ENCODE data around the gene SULT4A1.

Gene SULT4A1

DNA sequence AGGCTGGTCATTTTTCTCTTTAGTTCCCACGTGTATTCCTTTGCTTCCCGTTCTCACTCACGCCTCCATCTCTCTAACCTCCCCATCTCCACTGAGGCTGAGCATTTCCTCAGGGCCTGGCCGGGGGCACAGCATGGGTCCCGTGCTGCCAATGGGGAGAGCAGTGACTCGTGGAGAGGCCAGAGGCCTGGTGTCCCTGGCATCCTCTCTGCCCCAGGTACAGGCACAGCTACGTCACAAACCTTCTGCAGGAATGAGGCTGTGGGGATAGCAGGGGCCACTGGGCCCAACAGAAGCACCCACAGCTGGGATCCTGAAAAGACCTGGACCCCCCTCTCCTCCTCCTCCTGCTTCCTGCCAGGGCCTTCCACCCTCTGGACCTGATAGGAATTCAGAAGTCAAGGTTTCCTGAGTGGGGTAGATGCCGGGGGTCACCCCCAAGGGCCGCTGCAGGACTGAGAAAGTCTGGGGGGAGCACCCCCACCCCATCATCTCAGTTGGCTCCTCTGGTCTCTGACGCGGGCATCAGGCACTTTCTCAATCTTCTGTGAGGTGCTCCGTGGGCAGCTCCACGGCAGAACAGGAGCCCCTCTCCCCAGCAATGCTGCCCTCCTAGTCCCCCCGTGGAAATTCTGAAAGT lies 17.7 kb upstream of the SULT4A1 start:
- Histone ChIP-seq H3K4me3 (ENCODE audit: insufficient read depth, low read length, poor library complexity, severe bottlenecking) (no peak overlapping the region), H3K27me3 (ENCODE audit: low read length) (no peaks in the 10 kb centered on the region), H3K9me3 (ENCODE audit: insufficient read depth, low read length) (no peaks in the 10 kb centered on the region), H3K36me3 (ENCODE audit: low read length) (no peaks in the 10 kb centered on the region), H2AFZ (ENCODE audit: low read depth, low read length, severe bottlenecking) (no peak overlapping the region), H3F3A (ENCODE audit: insufficient read depth) (no peaks in the 10 kb centered on the region), H3K9me2 (replicated peaks; ENCODE audit: insufficient read depth, low read length) (no peaks in the 10 kb centered on the region), H3K27ac (ENCODE audit: low read depth, low read length) (no peak overlapping the region), H3K79me2 (ENCODE audit: insufficient read depth, low read length) (no peaks in the 10 kb centered on the region), H3K9ac (ENCODE audit: low read length) (no peak overlapping the region), H3K4me2 (ENCODE audit: low read depth, low read length, poor library complexity, severe bottlenecking) (no peak overlapping the region), H4K20me1 (ENCODE audit: low read depth, low read length) (no peaks in the 10 kb centered on the region)
- TF ChIP-seq, protein P1, sequence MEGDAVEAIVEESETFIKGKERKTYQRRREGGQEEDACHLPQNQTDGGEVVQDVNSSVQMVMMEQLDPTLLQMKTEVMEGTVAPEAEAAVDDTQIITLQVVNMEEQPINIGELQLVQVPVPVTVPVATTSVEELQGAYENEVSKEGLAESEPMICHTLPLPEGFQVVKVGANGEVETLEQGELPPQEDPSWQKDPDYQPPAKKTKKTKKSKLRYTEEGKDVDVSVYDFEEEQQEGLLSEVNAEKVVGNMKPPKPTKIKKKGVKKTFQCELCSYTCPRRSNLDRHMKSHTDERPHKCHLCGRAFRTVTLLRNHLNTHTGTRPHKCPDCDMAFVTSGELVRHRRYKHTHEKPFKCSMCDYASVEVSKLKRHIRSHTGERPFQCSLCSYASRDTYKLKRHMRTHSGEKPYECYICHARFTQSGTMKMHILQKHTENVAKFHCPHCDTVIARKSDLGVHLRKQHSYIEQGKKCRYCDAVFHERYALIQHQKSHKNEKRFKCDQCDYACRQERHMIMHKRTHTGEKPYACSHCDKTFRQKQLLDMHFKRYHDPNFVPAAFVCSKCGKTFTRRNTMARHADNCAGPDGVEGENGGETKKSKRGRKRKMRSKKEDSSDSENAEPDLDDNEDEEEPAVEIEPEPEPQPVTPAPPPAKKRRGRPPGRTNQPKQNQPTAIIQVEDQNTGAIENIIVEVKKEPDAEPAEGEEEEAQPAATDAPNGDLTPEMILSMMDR (IDR thresholded peaks at IDR 0.05; ENCODE audit: insufficient read depth, low read length, poor library complexity, severe bottlenecking), result no peak
- TF ChIP-seq EZH2phosphoT487 (conservative IDR thresholded peaks at IDR 0.05; ENCODE audit: low read length), result no peak

DNA sequence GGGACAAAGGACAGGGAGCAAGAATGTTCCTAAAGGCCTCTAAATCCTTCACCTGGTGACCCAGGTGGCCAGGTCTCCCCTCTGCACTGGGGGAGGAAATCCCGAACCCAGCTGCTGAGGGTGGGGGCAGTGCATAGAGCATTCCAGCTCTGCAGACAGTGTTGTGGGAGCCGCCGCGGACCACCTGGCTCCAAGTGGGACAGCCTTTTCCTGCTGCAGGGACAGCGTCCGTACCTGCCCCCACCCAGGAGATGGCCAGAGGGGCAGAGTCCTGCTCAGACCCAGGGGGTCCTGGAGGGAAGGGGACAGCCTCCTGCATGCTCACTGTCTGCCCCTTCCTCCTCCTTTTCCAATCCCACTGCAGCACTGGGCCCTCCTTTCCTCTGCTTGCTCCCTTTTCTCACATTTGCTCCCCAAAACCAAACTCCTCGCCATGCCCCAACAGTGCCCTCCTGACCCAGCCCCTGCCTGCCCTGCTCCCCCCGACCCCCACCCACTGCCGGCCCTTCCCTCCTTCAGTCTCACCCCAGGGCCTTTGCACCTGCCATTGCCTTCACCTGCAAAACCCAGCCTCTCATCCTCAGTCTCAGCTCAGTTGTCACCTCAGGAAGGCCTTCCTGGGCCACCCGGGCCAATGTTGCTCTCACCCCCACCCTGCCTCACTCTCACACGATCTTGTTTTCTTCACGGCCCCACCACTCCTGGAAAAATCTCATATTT lies 16.7 kb upstream of the SULT4A1 start:
- H4K20me1 ChIP-seq (ENCODE audit: low read depth, low read length), result no peaks in the 10 kb centered on the region
- H3K36me3 ChIP-seq (ENCODE audit: low read length), result no peaks in the 10 kb centered on the region
- no peaks in the 10 kb centered on the region for H3K79me2 ChIP-seq (ENCODE audit: insufficient read depth, low read length)
- H3K9me3 ChIP-seq (ENCODE audit: insufficient read depth, low read length), result no peaks in the 10 kb centered on the region
- no peak overlapping the region for H3K4me3 ChIP-seq (ENCODE audit: insufficient read depth, low read length, poor library complexity, severe bottlenecking)
- TF ChIP-seq EZH2phosphoT487 (conservative IDR thresholded peaks at IDR 0.05; ENCODE audit: low read length), result no peak
- TF ChIP-seq, protein P1 (IDR thresholded peaks at IDR 0.05; ENCODE audit: insufficient read depth, low read length, poor library complexity, severe bottlenecking), result no peak
- H3K27ac ChIP-seq (ENCODE audit: low read depth, low read length), result no peak overlapping the region
- H3K9me2 ChIP-seq (replicated peaks; ENCODE audit: insufficient read depth, low read length), result no peaks in the 10 kb centered on the region
- H3F3A ChIP-seq (ENCODE audit: insufficient read depth), result no peaks in the 10 kb centered on the region
- H2AFZ ChIP-seq (ENCODE audit: low read depth, low read length, severe bottlenecking), result no peak overlapping the region
- H3K9ac ChIP-seq (ENCODE audit: low read length), result no peak overlapping the region
- no peak overlapping the region for H3K4me2 ChIP-seq (ENCODE audit: low read depth, low read length, poor library complexity, severe bottlenecking)
- no peaks in the 10 kb centered on the region for H3K27me3 ChIP-seq (ENCODE audit: low read length)

DNA sequence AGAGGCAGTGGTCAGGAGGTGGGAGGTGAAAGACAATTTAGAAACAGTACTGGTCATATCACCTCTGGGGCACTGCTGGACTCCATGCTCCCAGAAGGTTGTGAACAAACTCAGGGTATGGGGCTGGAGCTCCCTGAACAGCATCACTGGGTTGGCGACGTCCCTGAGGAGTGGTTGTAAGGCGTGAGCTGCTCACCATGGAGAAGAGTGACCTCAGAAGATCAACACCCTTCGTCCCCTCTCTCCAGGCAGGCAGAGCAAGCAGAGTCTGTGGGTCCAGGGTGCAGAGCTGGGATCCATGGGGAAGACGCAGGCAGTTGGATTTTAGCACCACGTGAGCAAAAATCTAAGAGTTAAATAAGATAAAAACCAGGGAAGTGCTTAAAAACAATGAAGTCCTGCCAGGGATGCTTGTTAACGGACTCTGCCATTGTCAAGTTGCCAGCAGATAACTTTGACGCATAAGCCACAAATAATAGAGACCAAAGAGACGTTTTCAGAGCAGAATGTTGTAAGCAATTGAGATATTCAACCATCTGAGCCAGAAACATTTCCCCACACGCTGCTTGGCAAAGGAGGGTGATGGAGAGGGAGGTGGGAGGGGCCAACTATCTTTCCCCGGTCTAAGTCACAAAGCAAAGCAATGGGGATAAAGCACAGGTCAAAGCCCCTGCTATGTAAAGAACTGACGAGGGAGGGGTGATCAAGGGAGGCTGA lies 15.9 kb upstream of the SULT4A1 start:
- no peaks in the 10 kb centered on the region for H3K79me2 ChIP-seq (ENCODE audit: insufficient read depth, low read length)
- H3K9me2 ChIP-seq (replicated peaks; ENCODE audit: insufficient read depth, low read length), result no peaks in the 10 kb centered on the region
- H3K4me3 ChIP-seq (ENCODE audit: insufficient read depth, low read length, poor library complexity, severe bottlenecking), result no peak overlapping the region
- TF ChIP-seq, protein P1 (IDR thresholded peaks at IDR 0.05; ENCODE audit: insufficient read depth, low read length, poor library complexity, severe bottlenecking), result no peak
- TF ChIP-seq EZH2phosphoT487 (conservative IDR thresholded peaks at IDR 0.05; ENCODE audit: low read length), result no peak
- no peaks in the 10 kb centered on the region for H3K36me3 ChIP-seq (ENCODE audit: low read length)
- no peaks in the 10 kb centered on the region for H3K27me3 ChIP-seq (ENCODE audit: low read length)
- no peaks in the 10 kb centered on the region for H3F3A ChIP-seq (ENCODE audit: insufficient read depth)
- H3K4me2 ChIP-seq (ENCODE audit: low read depth, low read length, poor library complexity, severe bottlenecking), result no peak overlapping the region
- H2AFZ ChIP-seq (ENCODE audit: low read depth, low read length, severe bottlenecking), result no peak overlapping the region
- H3K9ac ChIP-seq (ENCODE audit: low read length), result no peak overlapping the region
- no peaks in the 10 kb centered on the region for H3K9me3 ChIP-seq (ENCODE audit: insufficient read depth, low read length)
- no peak overlapping the region for H3K27ac ChIP-seq (ENCODE audit: low read depth, low read length)
- H4K20me1 ChIP-seq (ENCODE audit: low read depth, low read length), result no peaks in the 10 kb centered on the region

Data from SU-DHL-6 (cell line).